Ramos (cell line): ENCODE data around the gene TACR1.

Experiments
- in situ Hi-C: fragments of 300-500 bp; cut with MboI; formaldehyde crosslinking; loops from one replicate; pipeline ENCODE4 v1.14.3; 2022; ENCODE audit warnings: low sequenced_read_pairs; ENCODE audit not compliant: unreplicated experiment

The TACR1 gene

GRCh38 chr2:75027886-75028285 lies 171.4 kb downstream of the TACR1 start:
- in situ Hi-C loops, result no loop called here

GRCh38 chr2:75025633-75026380 lies 173.5 kb downstream of the TACR1 start:
- in situ Hi-C loops, result no loop called here

- in situ Hi-C loops, result no loop called here
Measured at GRCh38 chr2:75025216-75025615, 174.1 kb downstream of the TACR1 start.

GRCh38 chr2:75023666-75024455 lies 175.5 kb downstream of the TACR1 start:
- in situ Hi-C loops, result no loop called here

GRCh38 chr2:75022516-75022915 lies 176.8 kb downstream of the TACR1 start:
- in situ Hi-C loops, result no loop called here

- in situ Hi-C loops, result no loop called here
Measured at GRCh38 chr2:75021672-75022071, 177.6 kb downstream of the TACR1 start.

GRCh38 chr2:75020476-75020875 lies 178.8 kb downstream of the TACR1 start:
- in situ Hi-C loops, result no loop called here

GRCh38 chr2:75019790-75020189 lies 179.5 kb downstream of the TACR1 start:
- in situ Hi-C loops, result no loop called here

GRCh38 chr2:75018162-75018561 lies 181.2 kb downstream of the TACR1 start:
- in situ Hi-C loops, result no loop called here

GRCh38 chr2:75012080-75012479 lies 187.2 kb downstream of the TACR1 start:
- in situ Hi-C loops, result no loop called here

GRCh38 chr2:75010571-75010970 lies 188.7 kb downstream of the TACR1 start:
- in situ Hi-C loops, result no loop called here

- in situ Hi-C loops, result no loop called here
Measured at GRCh38 chr2:75007819-75008218, 191.5 kb downstream of the TACR1 start.

- in situ Hi-C loops, result no loop called here
Measured at GRCh38 chr2:75007061-75007460, 192.3 kb downstream of the TACR1 start.

GRCh38 chr2:75006041-75006440 lies 193.3 kb downstream of the TACR1 start:
- in situ Hi-C loops, result no loop called here

GRCh38 chr2:75003773-75004172 lies 195.5 kb downstream of the TACR1 start:
- in situ Hi-C loops, result no loop called here

GRCh38 chr2:75003276-75003675 lies 196.0 kb downstream of the TACR1 start:
- in situ Hi-C loops, result no loop called here

GRCh38 chr2:75002007-75002406 lies 197.3 kb downstream of the TACR1 start:
- in situ Hi-C loops, result no loop called here

- in situ Hi-C loops, result no loop called here
Measured at GRCh38 chr2:74999468-74999867, 199.9 kb downstream of the TACR1 start.
